Neuronal stem cell (in vitro differentiated cells): Measurements from ENCODE around the gene SKOR2.

ENCODE experiments used
- DNase-seq: peaks from one replicate; pipeline ENCODE4 v3.0.0-alpha.2; 2013; ENCODE audit warnings: low spot score
- H2AFZ ChIP-seq: one replicate; pipeline ENCODE4 v1.6.1; 2013; ENCODE audit warnings: mild to moderate bottlenecking, low read length, inconsistent platforms
- H2AK5ac ChIP-seq: 2 replicates; pipeline ENCODE4 v1.6.1; 2013; ENCODE audit warnings: low read depth, mild to moderate bottlenecking, inconsistent platforms, low read length, moderate library complexity, mixed read lengths
- H2BK120ac ChIP-seq: 2 replicates; pipeline ENCODE4 v1.6.1; 2013; ENCODE audit warnings: low read depth, mild to moderate bottlenecking, inconsistent platforms, low read length, moderate library complexity, mixed read lengths
- H2BK12ac ChIP-seq: one replicate; pipeline ENCODE4 v1.6.1; 2013; ENCODE audit warnings: low read length, inconsistent platforms
- H2BK15ac ChIP-seq: 2 replicates; pipeline ENCODE4 v1.6.1; 2013; ENCODE audit warnings: mild to moderate bottlenecking, low read length, inconsistent platforms, mixed read lengths
- H2BK5ac ChIP-seq: one replicate; pipeline ENCODE4 v1.6.1; 2013; ENCODE audit warnings: inconsistent platforms, mild to moderate bottlenecking, low read length, moderate library complexity
- H3K14ac ChIP-seq: one replicate; pipeline ENCODE4 v1.6.1; 2013; ENCODE audit warnings: low read length, inconsistent platforms
- H3K18ac ChIP-seq: 2 replicates; pipeline ENCODE4 v1.6.1; 2013; ENCODE audit warnings: low read length, inconsistent platforms
- H3K23ac ChIP-seq: 2 replicates; pipeline ENCODE4 v1.6.1; 2013; ENCODE audit warnings: low read depth, mild to moderate bottlenecking, mixed read lengths, low read length, inconsistent platforms; ENCODE audit not compliant: poor library complexity
- H3K27ac ChIP-seq: replicated peaks from 3 replicates; pipeline ENCODE4 v1.5.1; 2013; ENCODE audit warnings: low read length, inconsistent platforms
- H3K27me3 ChIP-seq, 3 experiments: 2 replicates each; pipeline ENCODE4 v1.6.1; 2013; ENCODE audit warnings: low read length in 3 of 3, mild to moderate bottlenecking in 2 of 3, inconsistent platforms in 1 of 3, low read depth in 1 of 3, mixed read lengths in 1 of 3, moderate library complexity in 1 of 3; ENCODE audit not compliant: control insufficient read depth in 3 of 3, insufficient read depth in 3 of 3
- H3K36me3 ChIP-seq, 2 donors: replicated peaks in 1 of 2; 2 replicates each; pipeline ENCODE4 v1.6.1; 2013; ENCODE audit warnings: low read length in 2 of 2; ENCODE audit not compliant: control insufficient read depth in 2 of 2, insufficient read depth in 2 of 2
- H3K4ac ChIP-seq: 2 replicates; pipeline ENCODE4 v1.6.1; 2013; ENCODE audit warnings: inconsistent platforms, mild to moderate bottlenecking, low read length, moderate library complexity
- H3K4me1 ChIP-seq, 2 donors: 1 replicate in 1 of 2; 2 replicates in 1 of 2; pipeline ENCODE4 v1.6.1; 2013; ENCODE audit warnings: low read length in 2 of 2, low read depth in 1 of 2; ENCODE audit not compliant: control insufficient read depth in 2 of 2, insufficient read depth in 1 of 2
- H3K4me2 ChIP-seq: one replicate; pipeline ENCODE4 v1.6.1; 2013; ENCODE audit warnings: mild to moderate bottlenecking, low read length, inconsistent platforms; ENCODE audit not compliant: insufficient read depth, poor library complexity, severe bottlenecking
- H3K4me3 ChIP-seq, 2 donors: 2 replicates each; pipeline ENCODE4 v1.5.1; 2013; ENCODE audit warnings: low read length in 2 of 2, mild to moderate bottlenecking in 2 of 2, inconsistent platforms in 1 of 2, moderate library complexity in 1 of 2
- H3K79me1 ChIP-seq: one replicate; pipeline ENCODE4 v1.6.1; 2013; ENCODE audit warnings: low read depth, mild to moderate bottlenecking, inconsistent platforms, low read length, moderate library complexity
- H3K9ac ChIP-seq: one replicate; pipeline ENCODE4 v1.6.1; 2013; ENCODE audit warnings: mild to moderate bottlenecking, low read depth, low read length, inconsistent platforms; ENCODE audit not compliant: poor library complexity
- H3K9me3 ChIP-seq, 2 donors: replicated peaks in 1 of 2; 2 replicates each; pipeline versions ENCODE3 to v1.6.1; 2013; ENCODE audit warnings: low read length in 2 of 2, mild to moderate bottlenecking in 2 of 2, inconsistent platforms in 1 of 2, low read depth in 1 of 2, mixed read lengths in 1 of 2, moderate library complexity in 1 of 2; ENCODE audit not compliant: control insufficient read depth in 2 of 2, insufficient read depth in 1 of 2
- H4K8ac ChIP-seq: one replicate; pipeline ENCODE4 v1.6.1; 2013; ENCODE audit warnings: low read depth, mild to moderate bottlenecking, inconsistent platforms, low read length, moderate library complexity
- H4K91ac ChIP-seq: one replicate; pipeline ENCODE4 v1.6.1; 2013; ENCODE audit warnings: low read length, low read depth, mild to moderate bottlenecking, inconsistent platforms; ENCODE audit not compliant: poor library complexity
- WGBS, 2 donors: extraction: QIAGEN DNeasy Blood & Tissue Kit; methylation state at CpG; one replicate each; pipeline ENCODE4 v1.1.7; 2013; ENCODE audit warnings: missing lambda C conversion rate in 2 of 2, mixed read lengths in 1 of 2; ENCODE audit not compliant: insufficient read length in 2 of 2, insufficient replicate concordance in 1 of 2; ENCODE audit errors: extremely low coverage in 2 of 2; 5-methylcytosine and 5-hydroxymethylcytosine counted together

Gene SKOR2

DNA sequence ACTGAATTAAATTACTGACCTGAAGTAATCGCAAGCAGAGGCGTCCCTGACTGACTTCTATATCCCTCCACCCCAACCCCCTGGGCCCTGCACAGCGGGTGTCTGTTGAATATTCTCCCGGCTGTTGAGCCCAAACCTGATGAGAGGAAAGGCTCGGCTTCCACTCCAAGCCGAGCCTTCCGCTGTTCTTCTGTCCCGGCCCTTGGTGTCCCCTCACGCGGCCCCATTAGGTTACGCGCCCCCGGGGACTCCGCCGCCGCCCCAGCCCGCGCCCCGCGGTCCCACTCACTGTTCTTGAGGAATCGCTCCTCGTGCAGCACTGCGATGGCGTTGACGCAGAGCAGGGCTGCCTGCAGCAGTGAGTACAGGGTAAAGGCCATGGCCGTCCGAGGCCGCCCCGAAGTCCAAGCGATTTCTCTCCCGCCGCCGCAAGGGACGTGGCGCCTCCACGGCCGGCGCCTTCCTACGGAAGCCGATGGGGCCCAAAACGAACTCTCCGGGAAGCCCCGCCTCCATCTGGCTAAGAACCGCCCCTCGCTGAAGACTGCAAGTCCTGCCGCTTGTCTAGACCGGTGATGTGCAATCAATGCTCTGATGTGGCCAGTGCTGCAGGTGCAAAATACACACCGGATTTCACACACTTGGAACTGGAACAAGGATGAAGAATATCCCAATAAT is 75.4 kb downstream of the SKOR2 start, which contains the start of gene IER3IP1:
Gene IER3IP1 (minus strand): TSS at position 467 of the 678 bp plus-strand sequence. CDS start 87 bp downstream, at position 380.
- no peak within 1 kb of the TSS for H3K27ac ChIP-seq
- H3K23ac ChIP-seq = peak within 1 kb of the TSS; percentile 81
- no peak within 1 kb of the TSS for H2AK5ac ChIP-seq
- peak within 1 kb of the TSS; percentile 91 for H3K14ac ChIP-seq
- H2BK15ac ChIP-seq = no peak within 1 kb of the TSS
- no peaks in the 10 kb centered on the region for H3K9me3 ChIP-seq
- H4K8ac ChIP-seq = no peak within 1 kb of the TSS
- DNase-seq = peak; percentile 82
- no CpG with 5 or more reads among the region's 48 CpGs for WGBS, 2 donors
- peaks cover 4% of the 10 kb centered on the region for H3K79me1 ChIP-seq
- peak within 1 kb of the TSS; percentile 42 for H2BK120ac ChIP-seq
- H2AFZ ChIP-seq = peak within 1 kb of the TSS; percentile 93
- peaks cover 0 to 27% of the 10 kb centered on the region in 2 donors for H3K36me3 ChIP-seq
- H3K27me3 ChIP-seq = peaks cover 0 to 12% (median 0%) of the 10 kb centered on the region in 3 experiments
- no peak within 1 kb of the TSS for H4K91ac ChIP-seq
- peak within 1 kb of the TSS; percentile 67 for H3K4me2 ChIP-seq
- peak within 1 kb of the TSS; percentile 96 for H3K18ac ChIP-seq
- H2BK12ac ChIP-seq = no peak within 1 kb of the TSS
- no peak within 1 kb of the TSS for H2BK5ac ChIP-seq
- H3K4ac ChIP-seq = no peak within 1 kb of the TSS
- peaks cover 0 to 5% of the 10 kb centered on the region in 2 donors for H3K4me1 ChIP-seq
- peak within 1 kb of the TSS; percentile 98 for H3K9ac ChIP-seq
- peak within 1 kb of the TSS; percentile 81 to 92 for H3K4me3 ChIP-seq

DNA sequence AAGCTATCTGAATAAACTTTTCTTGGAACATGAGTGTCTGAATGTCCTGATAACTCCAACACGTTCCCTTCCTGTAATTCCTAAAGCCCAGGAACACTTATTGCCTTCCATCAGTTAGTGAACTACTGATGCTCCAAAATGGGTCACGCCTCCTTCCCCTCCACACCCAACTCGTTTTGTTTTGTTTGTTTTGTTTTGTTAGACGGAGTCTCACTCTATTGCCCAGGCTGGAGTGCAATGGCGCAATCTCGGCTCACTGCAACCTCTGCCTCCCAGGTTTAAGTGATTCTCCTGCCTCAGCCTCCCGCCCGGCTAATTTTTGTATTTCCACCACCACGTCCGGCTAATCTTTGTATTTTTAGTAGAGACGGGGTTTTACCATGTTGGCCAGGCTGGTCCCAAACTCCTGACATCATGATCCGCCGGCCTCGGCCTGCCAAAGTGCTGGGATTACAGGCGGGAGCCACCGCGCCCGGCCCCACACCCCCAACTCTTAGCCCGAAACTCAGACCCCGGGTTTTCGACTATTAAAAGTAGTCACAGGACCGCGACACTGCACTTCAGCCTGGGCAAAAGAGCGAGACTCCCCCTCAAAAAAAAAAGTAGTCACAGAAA is 76.1 kb downstream of the SKOR2 start:
- no peak overlapping the region for H3K14ac ChIP-seq
- no peak overlapping the region for H3K4ac ChIP-seq

DNA sequence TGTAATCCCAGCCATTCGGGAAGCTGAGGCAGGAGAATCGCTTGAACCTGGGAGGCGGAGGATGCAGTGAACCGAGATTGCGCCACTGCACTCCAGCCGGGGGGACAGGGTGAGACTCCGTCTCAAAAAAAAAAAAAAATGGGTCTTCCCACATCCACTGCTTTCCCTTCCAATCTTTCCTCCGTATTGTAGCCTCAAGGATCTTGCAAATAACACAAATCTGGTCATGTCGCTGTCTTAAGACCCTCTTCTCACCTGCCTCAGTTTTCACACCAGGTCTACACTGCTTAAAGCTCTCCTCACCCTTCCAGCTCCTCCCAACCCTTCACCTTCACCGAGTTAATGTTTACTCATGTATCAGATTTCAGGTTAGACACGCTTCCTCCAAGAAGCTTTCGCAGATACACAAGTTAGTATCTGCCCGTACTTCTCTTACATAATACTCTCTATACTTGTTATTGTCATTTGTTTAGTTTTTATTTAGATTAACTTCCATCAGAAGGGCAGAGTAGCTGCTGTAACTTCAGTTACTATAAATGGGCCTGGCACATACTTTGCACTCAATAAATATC is 76.8 kb downstream of the SKOR2 start:
- Histone ChIP-seq H2AFZ (no peak overlapping the region), H2BK5ac (no peak overlapping the region), H4K91ac (no peak overlapping the region), H3K4me1 (peaks cover 0 to 5% of the 10 kb centered on the region in 2 donors), H2BK12ac (no peak overlapping the region), H3K27me3 (peaks cover 0 to 3% (median 0%) of the 10 kb centered on the region in 3 experiments), H3K23ac (no peak overlapping the region), H3K79me1 (peaks cover 4% of the 10 kb centered on the region), H3K9me3 (no peaks in the 10 kb centered on the region), H4K8ac (no peak overlapping the region), H3K18ac (no peak overlapping the region), H3K27ac (no peak overlapping the region), H3K9ac (no peak overlapping the region), H3K4me3 (peak overlapping the region in 1 of 2 donors; percentile 81), H3K14ac (no peak overlapping the region), H2BK15ac (no peak overlapping the region), H3K4me2 (no peak overlapping the region), H2BK120ac (no peak overlapping the region), H3K36me3 (peaks cover 0 to 30% of the 10 kb centered on the region in 2 donors), H2AK5ac (no peak overlapping the region), H3K4ac (no peak overlapping the region)
- no peak for DNase-seq
- WGBS, 2 donors = no CpG with 5 or more reads among the region's 13 CpGs

More for the DNA sequence above, 76.1 kb downstream of the SKOR2 start:
- Histone ChIP-seq H3K9ac (peak overlapping the region; percentile 98), H3K4me1 (peaks cover 0 to 5% of the 10 kb centered on the region in 2 donors), H3K9me3 (no peaks in the 10 kb centered on the region), H3K27ac (no peak overlapping the region), H3K23ac (no peak overlapping the region), H3K18ac (no peak overlapping the region), H3K4me2 (peak overlapping the region; percentile 67), H3K4me3 (peak overlapping the region; percentile 81 to 92), H2AK5ac (no peak overlapping the region), H3K36me3 (peaks cover 0 to 27% of the 10 kb centered on the region in 2 donors), H4K91ac (no peak overlapping the region), H2BK15ac (no peak overlapping the region), H3K27me3 (peaks cover 0 to 7% (median 0%) of the 10 kb centered on the region in 3 experiments), H3K79me1 (peaks cover 4% of the 10 kb centered on the region), H2BK120ac (no peak overlapping the region), H2AFZ (peak overlapping the region; percentile 93), H2BK12ac (no peak overlapping the region), H2BK5ac (no peak overlapping the region), H4K8ac (no peak overlapping the region)
- WGBS, 2 donors = no CpG with 5 or more reads among the region's 24 CpGs
- DNase-seq = no peak

DNA sequence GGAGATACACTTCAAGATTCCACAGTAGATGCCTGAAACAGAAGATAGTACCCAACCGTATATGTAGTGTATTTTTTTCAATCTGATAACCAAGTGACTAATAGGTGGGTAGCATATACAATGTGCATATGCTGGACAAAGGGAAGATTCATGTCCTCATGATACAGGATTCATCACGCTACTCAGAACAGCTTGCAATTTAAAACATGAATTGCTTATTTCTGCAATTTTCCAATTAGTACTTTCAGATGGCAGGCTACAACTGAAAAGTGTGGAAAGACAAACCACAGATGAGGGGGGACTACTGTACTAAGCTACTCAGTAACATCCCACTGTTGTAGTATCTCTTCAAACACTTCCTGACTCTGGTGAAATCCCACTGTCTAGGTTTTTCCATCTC is 79.0 kb downstream of the SKOR2 start:
- Histone ChIP-seq H3K27me3 (no peaks in the 10 kb centered on the region), H2AK5ac (no peak overlapping the region), H4K8ac (no peak overlapping the region), H3K23ac (no peak overlapping the region), H3K79me1 (peaks cover 4% of the 10 kb centered on the region), H3K9me3 (no peaks in the 10 kb centered on the region), H3K27ac (no peak overlapping the region), H3K18ac (no peak overlapping the region), H3K4me1 (peaks cover 0 to 5% of the 10 kb centered on the region in 2 donors), H2BK12ac (no peak overlapping the region), H3K4me2 (no peak overlapping the region), H2AFZ (no peak overlapping the region), H2BK120ac (no peak overlapping the region), H2BK15ac (no peak overlapping the region), H2BK5ac (no peak overlapping the region), H3K4me3 (no peak overlapping the region), H3K14ac (no peak overlapping the region), H3K4ac (no peak overlapping the region), H3K36me3 (peaks cover 0 to 30% of the 10 kb centered on the region in 2 donors), H4K91ac (no peak overlapping the region), H3K9ac (no peak overlapping the region)
- no CpG with 5 or more reads among the region's 2 CpGs for WGBS, 2 donors
- DNase-seq = no peak
